Neural crest cell (in vitro differentiated cells): ENCODE measurements around the gene FNDC10. TPM values are rescaled to one million over a fixed set of nuclear protein-coding genes. Genes with fewer than 3 reads are reported as not detected.

Source experiments
- DNase-seq: peaks from one replicate; pipeline ENCODE4 v3.0.0; 2021; ENCODE audit warnings: low read depth, mixed read lengths, low spot score
- H3K27ac Mint-ChIP-seq: one replicate; pipeline ENCODE4 v1.8.0; 2021; ENCODE audit warnings: mild to moderate bottlenecking, mixed read lengths; ENCODE audit not compliant: unreplicated experiment
- H3K27me3 Mint-ChIP-seq: 2 replicates; pipeline ENCODE4 v1.8.0; 2021; ENCODE audit warnings: low read depth, mild to moderate bottlenecking, mixed read lengths
- H3K36me3 Mint-ChIP-seq: 2 replicates; pipeline ENCODE4 v1.8.0; 2021; ENCODE audit warnings: low read depth, mild to moderate bottlenecking, mixed read lengths
- H3K4me1 Mint-ChIP-seq: 2 replicates; pipeline ENCODE4 v1.8.0; 2021; ENCODE audit warnings: mixed read lengths
- H3K4me3 Mint-ChIP-seq: one replicate; pipeline ENCODE4 v1.8.0; 2021; ENCODE audit warnings: mild to moderate bottlenecking, mixed read lengths
- H3K9me3 Mint-ChIP-seq: 2 replicates; pipeline ENCODE4 v1.8.0; 2021; ENCODE audit warnings: mixed read lengths
- total RNA-seq: library from RNA; stranded (reverse); gene quantifications from 2 replicates; pipeline ENCODE4 v1.2.1, GENCODE V29; 2021
- TF ChIP-seq, protein P1 (sequence below): fragments of 200-600 bp; sonication (generic); conservative IDR thresholded peaks from 2 replicates; pipeline ENCODE4 v1.5.0; 2021; ENCODE audit warnings: antibody characterized with exemption, mild to moderate bottlenecking

FNDC10 gene
- total RNA-seq, 1 donor from 2014 or later, result 14.3 TPM

DNA sequence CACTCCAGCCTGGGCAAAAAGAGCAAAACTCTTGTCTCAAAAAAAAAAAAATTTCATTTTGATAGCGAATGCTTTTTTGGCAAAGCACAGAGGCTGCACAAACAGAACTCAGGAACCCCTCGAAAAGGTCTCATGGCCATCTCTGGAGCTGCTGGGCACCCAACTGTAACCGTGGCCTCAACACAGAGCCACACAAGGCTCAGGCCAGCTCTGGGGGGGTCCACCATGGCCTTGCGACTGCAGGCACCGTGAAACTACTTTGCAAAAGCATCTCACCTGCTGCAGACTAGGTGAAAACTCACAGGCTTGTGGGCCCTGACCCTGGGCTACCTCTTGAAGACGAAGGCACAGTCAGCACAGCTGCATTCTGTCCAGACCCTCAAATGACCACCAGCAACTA, 43.4 kb downstream of the FNDC10 start:
- no peak overlapping the region for H3K27ac Mint-ChIP-seq
- H3K36me3 Mint-ChIP-seq, result no peaks in the 10 kb centered on the region
- H3K4me1 Mint-ChIP-seq, result peaks cover 16% of the 10 kb centered on the region
- TF ChIP-seq, protein P1, sequence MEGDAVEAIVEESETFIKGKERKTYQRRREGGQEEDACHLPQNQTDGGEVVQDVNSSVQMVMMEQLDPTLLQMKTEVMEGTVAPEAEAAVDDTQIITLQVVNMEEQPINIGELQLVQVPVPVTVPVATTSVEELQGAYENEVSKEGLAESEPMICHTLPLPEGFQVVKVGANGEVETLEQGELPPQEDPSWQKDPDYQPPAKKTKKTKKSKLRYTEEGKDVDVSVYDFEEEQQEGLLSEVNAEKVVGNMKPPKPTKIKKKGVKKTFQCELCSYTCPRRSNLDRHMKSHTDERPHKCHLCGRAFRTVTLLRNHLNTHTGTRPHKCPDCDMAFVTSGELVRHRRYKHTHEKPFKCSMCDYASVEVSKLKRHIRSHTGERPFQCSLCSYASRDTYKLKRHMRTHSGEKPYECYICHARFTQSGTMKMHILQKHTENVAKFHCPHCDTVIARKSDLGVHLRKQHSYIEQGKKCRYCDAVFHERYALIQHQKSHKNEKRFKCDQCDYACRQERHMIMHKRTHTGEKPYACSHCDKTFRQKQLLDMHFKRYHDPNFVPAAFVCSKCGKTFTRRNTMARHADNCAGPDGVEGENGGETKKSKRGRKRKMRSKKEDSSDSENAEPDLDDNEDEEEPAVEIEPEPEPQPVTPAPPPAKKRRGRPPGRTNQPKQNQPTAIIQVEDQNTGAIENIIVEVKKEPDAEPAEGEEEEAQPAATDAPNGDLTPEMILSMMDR, result no peak
- H3K4me3 Mint-ChIP-seq, result no peak overlapping the region
- H3K27me3 Mint-ChIP-seq, result peaks cover 6% of the 10 kb centered on the region
- H3K9me3 Mint-ChIP-seq, result no peaks in the 10 kb centered on the region
- no peak for DNase-seq

- Mint-ChIP-seq H3K4me1 (peaks cover 16% of the 10 kb centered on the region), H3K27ac (peak overlapping the region; percentile 89), H3K9me3 (no peaks in the 10 kb centered on the region), H3K27me3 (peaks cover 6% of the 10 kb centered on the region), H3K36me3 (no peaks in the 10 kb centered on the region), H3K4me3 (peak overlapping the region; percentile 58)
- TF ChIP-seq, protein P1, result no peak
- peak; percentile 48 for DNase-seq
Observed at GRCh38 chr1:1554926-1555915, 44.7 kb downstream of the FNDC10 start.

DNA sequence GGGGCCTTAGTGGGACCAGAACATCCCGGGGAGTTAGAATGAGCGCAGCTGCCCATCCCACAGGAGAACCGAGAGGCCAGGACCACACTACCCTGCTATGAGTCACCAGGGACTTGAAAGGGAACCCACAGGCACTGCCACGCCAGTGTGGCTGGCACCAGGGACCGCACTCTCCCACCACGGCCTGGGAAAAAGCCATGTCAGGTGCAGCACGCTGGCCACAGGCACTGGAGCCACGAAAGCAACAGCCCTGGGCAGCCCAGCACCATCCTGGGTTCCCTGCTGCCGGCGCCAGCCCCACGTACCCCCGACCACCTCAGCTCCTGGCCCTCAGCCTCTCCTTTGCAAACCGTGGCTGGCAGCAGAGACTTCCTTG, 45.4 kb downstream of the FNDC10 start:
- DNase-seq, result no peak
- peaks cover 6% of the 10 kb centered on the region for H3K27me3 Mint-ChIP-seq
- no peaks in the 10 kb centered on the region for H3K36me3 Mint-ChIP-seq
- H3K4me1 Mint-ChIP-seq, result peaks cover 16% of the 10 kb centered on the region
- H3K27ac Mint-ChIP-seq, result no peak overlapping the region
- TF ChIP-seq, protein P1, result no peak
- peak overlapping the region; percentile 58 for H3K4me3 Mint-ChIP-seq
- no peaks in the 10 kb centered on the region for H3K9me3 Mint-ChIP-seq

GRCh38 chr1:1553821-1554494, 46.0 kb downstream of the FNDC10 start:
- DNase-seq, result no peak
- Mint-ChIP-seq H3K4me1 (peaks cover 16% of the 10 kb centered on the region), H3K4me3 (no peak overlapping the region), H3K9me3 (no peaks in the 10 kb centered on the region), H3K27ac (peak overlapping the region; percentile 93), H3K27me3 (peaks cover 6% of the 10 kb centered on the region), H3K36me3 (no peaks in the 10 kb centered on the region)
- TF ChIP-seq, protein P1, result no peak

DNA sequence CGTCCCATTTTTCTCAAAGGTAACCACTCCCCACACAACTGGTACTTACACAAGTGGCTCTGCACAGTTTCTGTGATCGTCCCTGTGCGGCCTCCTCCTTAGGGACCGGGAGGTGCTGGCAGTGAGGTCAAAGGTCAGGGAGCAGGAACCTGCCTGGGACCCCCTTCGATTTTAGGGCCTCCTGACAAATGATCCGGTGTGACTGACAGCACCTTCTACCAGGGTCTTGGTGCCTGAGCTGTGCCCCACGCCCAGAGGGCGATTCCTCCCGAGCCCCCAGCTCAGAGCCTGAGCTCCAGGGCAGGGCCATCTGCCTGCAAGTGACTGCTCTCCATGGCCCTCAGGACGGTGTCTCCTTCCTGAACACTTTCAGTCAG, 47.7 kb downstream of the FNDC10 start:
- Mint-ChIP-seq H3K36me3 (no peaks in the 10 kb centered on the region), H3K9me3 (no peaks in the 10 kb centered on the region), H3K27ac (no peak overlapping the region), H3K4me1 (peaks cover 12% of the 10 kb centered on the region), H3K27me3 (peaks cover 6% of the 10 kb centered on the region), H3K4me3 (no peak overlapping the region)
- TF ChIP-seq, protein P1, result no peak
- DNase-seq, result no peak
